HL-60 (cell line): Measurements from ENCODE around the gene PTTG1.

Source experiments
- DNase-seq, 2 experiments: peaks; one replicate each; pipeline ENCODE4 v3.0.0-alpha.2; 2010 to 2020; ENCODE audit warnings: low read depth in 1 of 2, low spot score in 1 of 2
- H3K27ac ChIP-seq: fragments of 250-450 bp; sonication (Bioruptor Pico); replicated peaks from 2 replicates; pipeline ENCODE4 v1.5.1; 2020; ENCODE audit warnings: mild to moderate bottlenecking, moderate library complexity
- H3K27me3 ChIP-seq: fragments of 250-450 bp; sonication (Bioruptor Pico); 2 replicates; pipeline ENCODE4 v1.5.1; 2021; ENCODE audit warnings: mild to moderate bottlenecking, moderate library complexity; ENCODE audit not compliant: insufficient read depth, poor library complexity, severe bottlenecking
- H3K4me3 ChIP-seq: replicated peaks from 2 replicates; pipeline ENCODE4 v1.5.1; 2011; ENCODE audit warnings: mild to moderate bottlenecking, control low read depth, low read length; ENCODE audit not compliant: insufficient read depth
- CTCF ChIP-seq: IDR thresholded peaks from one replicate; pipeline ENCODE4 v1.5.1; 2011; ENCODE audit warnings: low read length, control low read depth, inconsistent platforms; ENCODE audit not compliant: insufficient read depth
- GABPA ChIP-seq: IDR thresholded peaks from 2 replicates; pipeline ENCODE4 v1.6.1; 2012; ENCODE audit warnings: low read depth
- POLR2AphosphoS5 ChIP-seq: IDR thresholded peaks from 2 replicates; pipeline ENCODE4 v1.6.1; 2012; ENCODE audit warnings: low read depth
- SPI1 ChIP-seq: IDR thresholded peaks from 2 replicates; pipeline ENCODE4 v1.6.1; 2012; ENCODE audit warnings: low read depth, mild to moderate bottlenecking, borderline replicate concordance
- TF ChIP-seq, protein P1 (sequence below): IDR thresholded peaks from 2 replicates; pipeline ENCODE4 v1.6.1; 2012; ENCODE audit warnings: low read depth; ENCODE audit not compliant: insufficient replicate concordance

Gene PTTG1

DNA sequence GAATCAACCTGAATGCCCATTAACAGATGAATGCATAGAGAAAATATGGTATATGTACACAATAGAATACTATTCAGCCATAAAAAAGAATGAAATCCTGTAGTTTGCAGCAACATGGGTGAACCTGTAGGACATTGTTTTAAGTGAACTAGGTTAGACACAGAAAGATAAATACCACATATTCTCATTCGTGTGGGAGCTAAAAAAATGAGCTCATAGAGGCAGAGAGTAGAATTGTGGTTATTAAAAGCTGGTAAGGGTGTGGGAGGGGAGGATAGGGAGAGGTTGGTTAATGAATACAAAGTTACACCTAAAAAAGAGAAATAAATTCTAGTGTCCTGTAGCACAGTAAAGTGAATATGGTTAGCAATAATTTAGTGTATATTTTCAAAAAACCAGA is 23.5 kb downstream of the PTTG1 start:
- Histone ChIP-seq H3K27me3 (no peaks in the 10 kb centered on the region), H3K27ac (no peak overlapping the region), H3K4me3 (no peak overlapping the region)
- no peak for DNase-seq
- TF ChIP-seq GABPA (no peak), SPI1 (no peak), CTCF (no peak), POLR2AphosphoS5 (no peak)
- TF ChIP-seq, protein P1, sequence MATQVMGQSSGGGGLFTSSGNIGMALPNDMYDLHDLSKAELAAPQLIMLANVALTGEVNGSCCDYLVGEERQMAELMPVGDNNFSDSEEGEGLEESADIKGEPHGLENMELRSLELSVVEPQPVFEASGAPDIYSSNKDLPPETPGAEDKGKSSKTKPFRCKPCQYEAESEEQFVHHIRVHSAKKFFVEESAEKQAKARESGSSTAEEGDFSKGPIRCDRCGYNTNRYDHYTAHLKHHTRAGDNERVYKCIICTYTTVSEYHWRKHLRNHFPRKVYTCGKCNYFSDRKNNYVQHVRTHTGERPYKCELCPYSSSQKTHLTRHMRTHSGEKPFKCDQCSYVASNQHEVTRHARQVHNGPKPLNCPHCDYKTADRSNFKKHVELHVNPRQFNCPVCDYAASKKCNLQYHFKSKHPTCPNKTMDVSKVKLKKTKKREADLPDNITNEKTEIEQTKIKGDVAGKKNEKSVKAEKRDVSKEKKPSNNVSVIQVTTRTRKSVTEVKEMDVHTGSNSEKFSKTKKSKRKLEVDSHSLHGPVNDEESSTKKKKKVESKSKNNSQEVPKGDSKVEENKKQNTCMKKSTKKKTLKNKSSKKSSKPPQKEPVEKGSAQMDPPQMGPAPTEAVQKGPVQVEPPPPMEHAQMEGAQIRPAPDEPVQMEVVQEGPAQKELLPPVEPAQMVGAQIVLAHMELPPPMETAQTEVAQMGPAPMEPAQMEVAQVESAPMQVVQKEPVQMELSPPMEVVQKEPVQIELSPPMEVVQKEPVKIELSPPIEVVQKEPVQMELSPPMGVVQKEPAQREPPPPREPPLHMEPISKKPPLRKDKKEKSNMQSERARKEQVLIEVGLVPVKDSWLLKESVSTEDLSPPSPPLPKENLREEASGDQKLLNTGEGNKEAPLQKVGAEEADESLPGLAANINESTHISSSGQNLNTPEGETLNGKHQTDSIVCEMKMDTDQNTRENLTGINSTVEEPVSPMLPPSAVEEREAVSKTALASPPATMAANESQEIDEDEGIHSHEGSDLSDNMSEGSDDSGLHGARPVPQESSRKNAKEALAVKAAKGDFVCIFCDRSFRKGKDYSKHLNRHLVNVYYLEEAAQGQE, result no peak

DNA sequence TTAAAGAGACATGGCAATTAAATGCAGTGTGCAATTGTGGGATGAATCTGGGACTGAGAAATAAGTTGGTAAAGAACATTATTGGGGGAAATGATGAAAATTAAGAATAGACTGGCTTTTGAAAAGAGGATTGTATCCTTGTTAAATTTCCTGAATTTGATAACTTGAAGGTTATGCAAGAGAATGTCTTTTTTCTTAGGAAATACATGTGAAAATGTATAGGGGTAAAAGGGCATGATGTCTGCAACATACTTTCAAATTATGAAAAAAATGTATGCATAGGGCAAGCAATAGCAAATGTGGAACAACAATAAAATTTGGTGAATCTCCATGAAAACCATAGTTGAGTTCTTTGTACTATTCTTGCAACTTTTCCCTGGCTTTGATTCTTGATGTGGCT is 24.1 kb downstream of the PTTG1 start:
- no peaks in the 10 kb centered on the region for H3K27me3 ChIP-seq
- no peak for TF ChIP-seq POLR2AphosphoS5
- no peak for TF ChIP-seq GABPA
- H3K4me3 ChIP-seq, result no peak overlapping the region
- DNase-seq, result no peak
- H3K27ac ChIP-seq, result no peak overlapping the region

DNA sequence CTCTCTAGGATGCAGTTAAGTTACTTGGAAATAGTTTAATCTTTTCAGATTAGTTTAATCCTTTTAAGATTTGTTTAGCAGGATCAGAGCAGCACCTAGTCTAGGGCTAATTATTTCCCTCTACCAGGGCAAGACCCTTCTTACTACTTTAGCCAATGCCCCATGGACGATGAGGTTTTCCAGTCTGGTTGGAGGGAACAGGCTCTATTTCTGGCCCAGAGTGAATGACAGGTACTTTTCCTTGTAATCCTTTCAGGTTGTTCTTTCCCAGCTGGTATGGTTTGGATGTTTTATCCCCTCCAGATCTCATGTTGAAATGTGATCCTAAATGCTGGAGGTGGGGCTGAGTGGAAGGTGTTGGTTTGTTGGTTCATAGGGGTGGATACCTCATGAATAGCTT is 27.2 kb downstream of the PTTG1 start:
- no peak for DNase-seq
- no peak for TF ChIP-seq CTCF
- no peak for TF ChIP-seq POLR2AphosphoS5
- no peak for TF ChIP-seq GABPA
- TF ChIP-seq SPI1, result no peak
- TF ChIP-seq, protein P1, result no peak
- H3K27ac ChIP-seq, result no peak overlapping the region

GRCh38 chr5:160449458-160449857 is 27.8 kb downstream of the PTTG1 start:
- no peak for DNase-seq
- no peak overlapping the region for H3K27ac ChIP-seq
- TF ChIP-seq, protein P1, result no peak
- TF ChIP-seq GABPA (no peak), CTCF (no peak), SPI1 (no peak), POLR2AphosphoS5 (no peak)

More for the DNA sequence above, 27.2 kb downstream of the PTTG1 start:
- no peak overlapping the region for H3K4me3 ChIP-seq
- H3K27me3 ChIP-seq, result no peaks in the 10 kb centered on the region

More at GRCh38 chr5:160449458-160449857, 27.8 kb downstream of the PTTG1 start:
- Histone ChIP-seq H3K4me3 (no peak overlapping the region), H3K27me3 (no peaks in the 10 kb centered on the region)
